Measurements from ENCODE around the gene ACYP2.

Gene ACYP2

GRCh38 chr2:54330162-54330925, 214.9 kb downstream of the ACYP2 start (continued):
- 0 out of 2 replicates have a peak, but pooled peaks have one; percentile 11 for TF ChIP-seq ZBTB21 (tag by site-specific recombination; IDR thresholded peaks at IDR 0.05)
- TF ChIP-seq ZNF133 (tag by site-specific recombination; IDR thresholded peaks at IDR 0.05) = no peak
- peak; percentile 36 for TF ChIP-seq ZFHX2 (tag by site-specific recombination; conservative IDR thresholded peaks at IDR 0.05)
- peak; percentile 62; the same call in 1 of the 2 replicates for TF ChIP-seq EGR2 (tag by site-specific recombination; IDR thresholded peaks at IDR 0.05; ENCODE audit: low read depth)
- peak; percentile 79 for TF ChIP-seq KLF9 (tag by site-specific recombination; IDR thresholded peaks at IDR 0.05; ENCODE audit: low read depth)
- 0 out of 2 replicates have a peak, but pooled peaks have one; percentile 13 for TF ChIP-seq ZNF561 (tag by site-specific recombination; IDR thresholded peaks at IDR 0.05; ENCODE audit: borderline replicate concordance)
- TF ChIP-seq GLIS2 (tag by site-specific recombination; IDR thresholded peaks at IDR 0.05) = peak; percentile 53; the same call in 1 of the 2 replicates
- TF ChIP-seq SP3 (tag by site-specific recombination; IDR thresholded peaks at IDR 0.05) = peak; percentile 59; the same call in 1 of the 2 replicates
- TF ChIP-seq, protein P1, sequence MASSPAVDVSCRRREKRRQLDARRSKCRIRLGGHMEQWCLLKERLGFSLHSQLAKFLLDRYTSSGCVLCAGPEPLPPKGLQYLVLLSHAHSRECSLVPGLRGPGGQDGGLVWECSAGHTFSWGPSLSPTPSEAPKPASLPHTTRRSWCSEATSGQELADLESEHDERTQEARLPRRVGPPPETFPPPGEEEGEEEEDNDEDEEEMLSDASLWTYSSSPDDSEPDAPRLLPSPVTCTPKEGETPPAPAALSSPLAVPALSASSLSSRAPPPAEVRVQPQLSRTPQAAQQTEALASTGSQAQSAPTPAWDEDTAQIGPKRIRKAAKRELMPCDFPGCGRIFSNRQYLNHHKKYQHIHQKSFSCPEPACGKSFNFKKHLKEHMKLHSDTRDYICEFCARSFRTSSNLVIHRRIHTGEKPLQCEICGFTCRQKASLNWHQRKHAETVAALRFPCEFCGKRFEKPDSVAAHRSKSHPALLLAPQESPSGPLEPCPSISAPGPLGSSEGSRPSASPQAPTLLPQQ (tag by site-specific recombination; IDR thresholded peaks at IDR 0.05) = peak; percentile 57; the same call in 1 of the 2 replicates
- TF ChIP-seq SALL2 (tag by site-specific recombination; IDR thresholded peaks at IDR 0.05; ENCODE audit: borderline replicate concordance) = no peak
- TF ChIP-seq, protein P2, sequence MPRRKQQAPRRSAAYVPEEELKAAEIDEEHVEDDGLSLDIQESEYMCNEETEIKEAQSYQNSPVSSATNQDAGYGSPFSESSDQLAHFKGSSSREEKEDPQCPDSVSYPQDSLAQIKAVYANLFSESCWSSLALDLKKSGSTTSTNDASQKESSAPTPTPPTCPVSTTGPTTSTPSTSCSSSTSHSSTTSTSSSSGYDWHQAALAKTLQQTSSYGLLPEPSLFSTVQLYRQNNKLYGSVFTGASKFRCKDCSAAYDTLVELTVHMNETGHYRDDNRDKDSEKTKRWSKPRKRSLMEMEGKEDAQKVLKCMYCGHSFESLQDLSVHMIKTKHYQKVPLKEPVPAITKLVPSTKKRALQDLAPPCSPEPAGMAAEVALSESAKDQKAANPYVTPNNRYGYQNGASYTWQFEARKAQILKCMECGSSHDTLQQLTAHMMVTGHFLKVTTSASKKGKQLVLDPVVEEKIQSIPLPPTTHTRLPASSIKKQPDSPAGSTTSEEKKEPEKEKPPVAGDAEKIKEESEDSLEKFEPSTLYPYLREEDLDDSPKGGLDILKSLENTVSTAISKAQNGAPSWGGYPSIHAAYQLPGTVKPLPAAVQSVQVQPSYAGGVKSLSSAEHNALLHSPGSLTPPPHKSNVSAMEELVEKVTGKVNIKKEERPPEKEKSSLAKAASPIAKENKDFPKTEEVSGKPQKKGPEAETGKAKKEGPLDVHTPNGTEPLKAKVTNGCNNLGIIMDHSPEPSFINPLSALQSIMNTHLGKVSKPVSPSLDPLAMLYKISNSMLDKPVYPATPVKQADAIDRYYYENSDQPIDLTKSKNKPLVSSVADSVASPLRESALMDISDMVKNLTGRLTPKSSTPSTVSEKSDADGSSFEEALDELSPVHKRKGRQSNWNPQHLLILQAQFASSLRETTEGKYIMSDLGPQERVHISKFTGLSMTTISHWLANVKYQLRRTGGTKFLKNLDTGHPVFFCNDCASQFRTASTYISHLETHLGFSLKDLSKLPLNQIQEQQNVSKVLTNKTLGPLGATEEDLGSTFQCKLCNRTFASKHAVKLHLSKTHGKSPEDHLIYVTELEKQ (tag by site-specific recombination; IDR thresholded peaks at IDR 0.05; ENCODE audit: borderline replicate concordance) = no peak
- peak; percentile 60 for TF ChIP-seq FEZF1 (tag by site-specific recombination; IDR thresholded peaks at IDR 0.05)
- no peak for TF ChIP-seq REPIN1 (tag by site-specific recombination; IDR thresholded peaks at IDR 0.05; ENCODE audit: low read depth)
- TF ChIP-seq ZEB2 (tag by site-specific recombination; IDR thresholded peaks at IDR 0.05) = no peak
- TF ChIP-seq ZBTB8A (tag by site-specific recombination; IDR thresholded peaks at IDR 0.05) = peak; percentile 96
- peak; percentile 63 for TF ChIP-seq ZNF660 (tag by site-specific recombination; IDR thresholded peaks at IDR 0.05)
- no peak for TF ChIP-seq ZNF140 (tag by site-specific recombination; IDR thresholded peaks at IDR 0.05)
- TF ChIP-seq ZNF221 (tag by site-specific recombination; IDR thresholded peaks at IDR 0.05; ENCODE audit: borderline replicate concordance) = no peak
- no peak for TF ChIP-seq ZNF155 (tag by site-specific recombination; IDR thresholded peaks at IDR 0.05)
- TF ChIP-seq ZNF423 (tag by site-specific recombination; IDR thresholded peaks at IDR 0.05) = no peak
- peak; percentile 67; the same call in 1 of the 2 replicates for TF ChIP-seq KLF16 (tag by site-specific recombination; IDR thresholded peaks at IDR 0.05)
- peak; percentile 65 for TF ChIP-seq PATZ1 (tag by site-specific recombination; IDR thresholded peaks at IDR 0.05)
- TF ChIP-seq ZNF174 (tag by site-specific recombination; IDR thresholded peaks at IDR 0.05) = no peak
- TF ChIP-seq, protein P3, sequence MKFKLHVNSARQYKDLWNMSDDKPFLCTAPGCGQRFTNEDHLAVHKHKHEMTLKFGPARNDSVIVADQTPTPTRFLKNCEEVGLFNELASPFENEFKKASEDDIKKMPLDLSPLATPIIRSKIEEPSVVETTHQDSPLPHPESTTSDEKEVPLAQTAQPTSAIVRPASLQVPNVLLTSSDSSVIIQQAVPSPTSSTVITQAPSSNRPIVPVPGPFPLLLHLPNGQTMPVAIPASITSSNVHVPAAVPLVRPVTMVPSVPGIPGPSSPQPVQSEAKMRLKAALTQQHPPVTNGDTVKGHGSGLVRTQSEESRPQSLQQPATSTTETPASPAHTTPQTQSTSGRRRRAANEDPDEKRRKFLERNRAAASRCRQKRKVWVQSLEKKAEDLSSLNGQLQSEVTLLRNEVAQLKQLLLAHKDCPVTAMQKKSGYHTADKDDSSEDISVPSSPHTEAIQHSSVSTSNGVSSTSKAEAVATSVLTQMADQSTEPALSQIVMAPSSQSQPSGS (tag by site-specific recombination; IDR thresholded peaks at IDR 0.05; ENCODE audit: low read depth) = no peak
- TF ChIP-seq ZFP69B (tag by site-specific recombination; IDR thresholded peaks at IDR 0.05) = 0 out of 2 replicates have a peak, but pooled peaks have one; percentile 27
- TF ChIP-seq ZNF658 (tag by site-specific recombination; IDR thresholded peaks at IDR 0.05) = no peak
- peak; percentile 54; the same call in 1 of the 2 replicates for TF ChIP-seq ZFP37 (tag by site-specific recombination; IDR thresholded peaks at IDR 0.05)
- TF ChIP-seq, protein P4, sequence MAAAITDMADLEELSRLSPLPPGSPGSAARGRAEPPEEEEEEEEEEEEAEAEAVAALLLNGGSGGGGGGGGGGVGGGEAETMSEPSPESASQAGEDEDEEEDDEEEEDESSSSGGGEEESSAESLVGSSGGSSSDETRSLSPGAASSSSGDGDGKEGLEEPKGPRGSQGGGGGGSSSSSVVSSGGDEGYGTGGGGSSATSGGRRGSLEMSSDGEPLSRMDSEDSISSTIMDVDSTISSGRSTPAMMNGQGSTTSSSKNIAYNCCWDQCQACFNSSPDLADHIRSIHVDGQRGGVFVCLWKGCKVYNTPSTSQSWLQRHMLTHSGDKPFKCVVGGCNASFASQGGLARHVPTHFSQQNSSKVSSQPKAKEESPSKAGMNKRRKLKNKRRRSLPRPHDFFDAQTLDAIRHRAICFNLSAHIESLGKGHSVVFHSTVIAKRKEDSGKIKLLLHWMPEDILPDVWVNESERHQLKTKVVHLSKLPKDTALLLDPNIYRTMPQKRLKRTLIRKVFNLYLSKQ (tag by site-specific recombination; IDR thresholded peaks at IDR 0.05; ENCODE audit: borderline replicate concordance) = no peak
- TF ChIP-seq ZBTB1 (tag by site-specific recombination; IDR thresholded peaks at IDR 0.05) = no peak
- TF ChIP-seq ZNF19 (tag by site-specific recombination; IDR thresholded peaks at IDR 0.05; ENCODE audit: low read depth) = no peak
- TF ChIP-seq ZNF266 (tag by site-specific recombination; IDR thresholded peaks at IDR 0.05; ENCODE audit: low read depth) = no peak

Measured in HEK293 (cell line).